H54 (cell line): Measurements from ENCODE around the gene MTMR8.

ENCODE experiments used
- DNase-seq: peaks from one replicate; pipeline ENCODE4 v3.0.0; 2011; ENCODE audit warnings: low spot score, mixed read lengths; ENCODE audit not compliant: insufficient read length
- FAIRE-seq: peaks from 3 replicates; lab custom pipeline; 2011; peaks lifted over from hg19 to GRCh38; lab: Jason Lieb, UNC
- POLR2A ChIP-seq: IDR thresholded peaks from 2 replicates; pipeline ENCODE4 v1.6.1; 2011; ENCODE audit warnings: low read depth, mild to moderate bottlenecking, low read length

Gene MTMR8

DNA sequence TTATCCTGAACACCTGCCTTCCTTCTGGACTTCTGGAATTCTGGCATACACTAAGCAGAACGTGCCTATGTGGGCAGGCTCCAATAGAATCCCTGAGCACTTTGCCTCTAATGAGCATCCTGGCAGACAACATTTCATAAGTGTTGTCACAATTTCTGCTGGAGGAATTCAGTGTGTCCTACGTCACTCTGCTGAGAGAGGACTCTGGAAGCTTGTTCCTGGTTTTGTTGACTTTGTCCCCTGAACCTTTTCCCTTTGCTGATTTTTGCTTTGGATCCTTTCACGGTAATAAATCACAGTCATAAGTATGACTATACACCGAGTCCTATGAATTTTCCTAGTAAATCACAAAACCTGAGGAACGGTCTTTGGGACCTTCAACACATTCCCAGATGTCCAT lies 43.2 kb downstream of the MTMR8 start:
- DNase-seq (no peak), FAIRE-seq (no peak)
- no peak for TF ChIP-seq POLR2A

GRCh38 chrX:64350521-64350920 lies 44.7 kb downstream of the MTMR8 start:
- no peak for TF ChIP-seq POLR2A
- DNase-seq = no peak
- FAIRE-seq = no peak

DNA sequence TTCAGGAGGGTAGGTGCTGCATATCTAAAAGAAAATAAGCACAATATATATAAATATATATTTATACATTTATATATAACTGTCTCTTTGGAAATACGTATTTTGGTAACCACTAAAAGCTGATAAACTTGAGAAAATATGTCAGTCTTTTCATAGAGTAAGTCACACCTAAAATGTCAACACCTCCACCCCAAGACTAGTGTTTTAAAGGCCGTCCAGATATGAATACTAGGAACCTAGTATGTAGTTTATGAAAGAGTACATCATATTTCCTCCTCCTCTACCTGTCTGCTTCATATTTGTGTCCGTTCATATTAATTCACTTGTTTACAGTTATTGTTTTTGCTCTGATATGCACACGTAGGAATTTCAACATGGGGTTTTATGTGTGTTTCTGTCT lies 45.2 kb downstream of the MTMR8 start:
- TF ChIP-seq POLR2A = no peak
- FAIRE-seq (no peak), DNase-seq (no peak)

- no peak for FAIRE-seq
These were observed 52.4 kb downstream of the MTMR8 start for GRCh38 chrX:64342811-64343210.

DNA sequence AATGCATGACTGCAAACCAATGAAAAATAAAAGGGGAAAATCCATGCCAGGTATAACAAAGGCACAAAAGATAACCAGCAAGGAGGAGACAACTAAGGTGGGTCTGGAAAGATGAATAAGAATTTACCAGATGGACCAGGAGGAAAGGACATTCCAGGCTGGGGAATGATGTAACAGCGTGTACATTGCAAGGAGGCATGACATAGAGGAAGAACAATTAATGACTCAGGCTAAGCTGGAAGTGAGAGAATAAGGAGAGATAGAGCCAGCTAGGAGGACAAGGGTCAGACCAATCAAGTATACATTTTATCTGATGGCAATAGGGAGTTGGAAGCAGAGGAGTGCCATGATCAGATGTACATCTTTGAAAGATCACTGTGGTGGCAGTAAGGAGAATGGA lies 57.0 kb downstream of the MTMR8 start:
- DNase-seq = no peak
- FAIRE-seq = no peak

More at GRCh38 chrX:64342811-64343210, 52.4 kb downstream of the MTMR8 start:
- no peak for TF ChIP-seq POLR2A
- no peak for DNase-seq

DNA sequence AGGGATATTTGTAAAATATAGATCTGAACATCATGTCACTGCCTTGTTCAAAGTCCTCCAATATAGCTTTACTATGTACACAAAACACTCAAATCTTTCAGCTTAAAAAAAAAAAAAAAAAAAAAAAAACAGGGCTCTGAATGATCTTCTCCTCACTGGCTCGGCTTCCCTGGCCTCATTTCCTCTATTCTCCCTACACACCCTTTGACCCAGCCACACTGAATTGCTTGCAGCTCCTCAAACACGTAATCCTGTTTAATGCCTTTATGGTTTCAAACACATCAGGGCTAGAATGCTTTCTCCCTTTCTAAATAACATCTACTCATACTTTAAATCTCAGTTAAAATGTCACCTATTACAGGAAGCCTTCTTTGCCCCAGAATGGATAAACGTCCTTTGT lies 60.8 kb downstream of the MTMR8 start:
- FAIRE-seq (no peak), DNase-seq (no peak)
- no peak for TF ChIP-seq POLR2A

More for the DNA sequence above, 57.0 kb downstream of the MTMR8 start:
- TF ChIP-seq POLR2A = no peak

- FAIRE-seq (no peak), DNase-seq (no peak)
- TF ChIP-seq POLR2A = no peak
These were observed 65.0 kb downstream of the MTMR8 start for GRCh38 chrX:64330284-64330683.

- FAIRE-seq (no peak), DNase-seq (no peak)
- no peak for TF ChIP-seq POLR2A
These were observed 73.7 kb downstream of the MTMR8 start for GRCh38 chrX:64321507-64321906.

DNA sequence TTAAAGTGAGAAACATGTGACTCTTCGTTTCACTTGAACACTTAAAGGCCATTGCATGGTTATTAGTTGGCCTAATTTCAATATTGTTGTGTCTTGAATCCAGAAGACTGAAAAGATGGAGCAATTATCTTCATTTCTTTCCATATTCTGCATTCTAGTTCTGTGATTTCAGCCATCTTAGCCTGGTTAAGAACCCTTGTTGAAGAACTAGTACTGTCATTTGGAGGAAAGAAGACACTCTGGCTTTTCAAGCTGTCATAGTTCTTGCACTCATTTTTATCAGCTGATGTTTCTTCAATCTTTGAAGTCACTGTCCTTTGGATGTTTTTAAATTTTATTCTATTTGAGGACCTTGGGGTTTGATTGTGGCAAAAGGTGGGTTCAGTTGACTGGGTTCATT lies 81.6 kb downstream of the MTMR8 start:
- DNase-seq (no peak), FAIRE-seq (no peak)
- no peak for TF ChIP-seq POLR2A

DNA sequence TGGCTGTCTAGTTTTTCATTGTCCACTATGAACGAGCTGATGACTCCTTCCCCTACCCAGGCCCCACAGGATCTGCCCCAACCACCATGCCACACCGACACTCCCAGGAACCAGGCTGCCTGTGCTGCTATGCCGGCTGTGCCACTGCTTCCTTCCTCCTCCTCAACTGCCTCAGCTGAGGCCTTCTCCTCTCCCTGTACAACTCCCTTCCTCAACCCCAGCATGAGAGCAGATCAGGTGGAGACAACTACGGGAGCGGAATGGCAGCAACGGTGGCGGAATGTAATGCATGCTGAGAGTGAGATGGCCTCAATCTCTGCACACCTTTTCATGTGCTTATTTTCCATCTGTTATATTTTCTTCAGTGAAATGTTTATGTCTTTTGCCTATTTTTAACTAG lies 88.5 kb downstream of the MTMR8 start:
- DNase-seq (no peak), FAIRE-seq (no peak)
- no peak for TF ChIP-seq POLR2A

- no peak for TF ChIP-seq POLR2A
- no peak for FAIRE-seq
- no peak for DNase-seq
These were observed 104.1 kb downstream of the MTMR8 start for GRCh38 chrX:64291123-64291522.

DNA sequence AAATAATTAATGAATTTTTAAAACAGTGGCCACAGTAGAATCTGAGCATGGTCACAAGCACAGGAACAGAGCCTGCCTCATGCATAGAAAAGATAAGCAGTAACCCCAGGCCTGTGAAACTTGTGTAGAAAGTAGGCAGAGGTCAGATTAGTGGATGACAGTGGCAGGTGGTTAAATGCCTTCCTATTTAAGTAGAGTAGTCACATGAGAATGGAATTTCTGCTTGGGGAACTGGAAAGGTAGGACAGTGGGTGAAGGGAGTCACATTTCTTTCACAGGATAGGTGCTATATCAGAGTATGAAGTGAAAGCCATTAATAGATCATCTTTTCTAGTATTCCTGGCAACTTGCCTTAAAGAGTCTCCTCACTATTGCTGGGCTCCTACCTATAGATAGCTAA lies 130.0 kb downstream of the MTMR8 start:
- FAIRE-seq = no peak
- no peak for TF ChIP-seq POLR2A
- no peak for DNase-seq

GRCh38 chrX:64230123-64230970 lies 164.9 kb downstream of the MTMR8 start, which contains the start of gene ASB12:
ASB12 (minus strand) TSS chrX:64230607; CDS start chrX:64225650, 4,957 bp downstream.
- no peak for TF ChIP-seq POLR2A
- DNase-seq (no peak), FAIRE-seq (no peak)

DNA sequence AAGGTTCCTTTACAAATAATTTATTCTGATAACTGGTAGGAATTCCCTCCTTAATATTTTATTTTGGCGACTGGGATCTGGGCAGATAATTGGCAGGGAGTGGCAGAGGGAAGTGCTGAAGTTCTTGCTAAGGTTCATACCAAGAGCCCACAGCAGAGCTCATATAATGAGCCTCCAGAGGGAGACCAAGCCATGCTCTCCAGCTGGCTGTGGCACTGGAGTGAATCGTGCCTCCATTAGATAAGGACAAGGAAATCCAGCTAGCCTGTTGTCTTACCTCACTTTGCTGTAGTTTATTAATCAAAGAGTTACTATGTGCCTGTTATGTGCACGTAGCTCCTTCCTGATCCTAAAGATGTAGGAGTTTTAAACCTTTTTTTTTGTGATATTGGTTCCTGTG lies 166.1 kb downstream of the MTMR8 start:
- DNase-seq = no peak
- no peak for FAIRE-seq

More for the DNA sequence above, 166.1 kb downstream of the MTMR8 start:
- no peak for TF ChIP-seq POLR2A
